Activated T-cell treated with anti-CD3 and anti-CD28 coated beads, Interleukin-2, amount 50 U/mL, for 48 hours (primary cell): ENCODE measurements around the gene PINK1.
A peak's percentile ranks its signal among the peaks of the same experiment; 100 is the strongest.
"Not testable (repeated sequence)": the region's sequence is repeated elsewhere in the genome, so short reads cannot be mapped to it uniquely, and the experiment has no call there.

Experiments used
- DNase-seq, 2 experiments: peaks; one replicate each; pipeline ENCODE4 v3.0.0-alpha.2; 2020

PINK1 gene

GRCh38 chr1:20633190-20634064 lies at the start of gene PINK1:
Gene PINK1 (plus strand): TSS chr1:20633458. CDS start chr1:20633549, 91 bp downstream.
- peak; percentile 98 to 99 for DNase-seq

GRCh38 chr1:20584890-20585289 lies 48.4 kb upstream of the PINK1 start:
- no peak for DNase-seq

- no peak for DNase-seq
These were observed 46.2 kb upstream of the PINK1 start for GRCh38 chr1:20586953-20587660.

GRCh38 chr1:20587661-20588053 lies 45.6 kb upstream of the PINK1 start:
- DNase-seq: no peak

- no peak for DNase-seq
These were observed 44.5 kb upstream of the PINK1 start, which contains the start of gene CDA for GRCh38 chr1:20588634-20589225. Gene CDA (plus strand): TSS chr1:20589097. CDS start chr1:20589130, 33 bp downstream.

GRCh38 chr1:20589331-20590278 lies 43.7 kb upstream of the PINK1 start:
- DNase-seq: no peak

DNA sequence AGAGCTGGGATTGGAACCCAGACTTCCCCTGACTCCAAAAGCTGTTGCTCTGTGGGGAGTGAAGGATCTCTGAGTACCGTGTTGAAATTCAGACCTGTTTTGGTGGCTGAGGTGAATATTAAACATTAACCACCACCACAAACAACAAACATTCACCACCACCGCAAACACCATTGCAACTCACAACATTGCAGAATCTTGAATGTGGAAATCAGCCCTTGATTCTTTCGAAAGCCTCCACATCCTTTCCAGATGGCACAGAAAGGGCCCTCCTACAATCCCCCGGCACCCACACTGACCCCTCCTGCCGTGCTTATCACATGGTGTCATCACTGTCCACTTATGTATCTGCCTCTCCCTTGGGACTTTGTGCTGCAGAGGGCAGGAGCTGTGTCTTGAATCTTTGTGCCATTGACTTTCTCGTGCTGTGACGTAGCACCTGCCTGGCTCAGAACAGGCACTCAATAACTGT lies 42.9 kb upstream of the PINK1 start:
- no peak for DNase-seq

GRCh38 chr1:20593756-20594155 lies 39.5 kb upstream of the PINK1 start:
- no peak for DNase-seq

DNA sequence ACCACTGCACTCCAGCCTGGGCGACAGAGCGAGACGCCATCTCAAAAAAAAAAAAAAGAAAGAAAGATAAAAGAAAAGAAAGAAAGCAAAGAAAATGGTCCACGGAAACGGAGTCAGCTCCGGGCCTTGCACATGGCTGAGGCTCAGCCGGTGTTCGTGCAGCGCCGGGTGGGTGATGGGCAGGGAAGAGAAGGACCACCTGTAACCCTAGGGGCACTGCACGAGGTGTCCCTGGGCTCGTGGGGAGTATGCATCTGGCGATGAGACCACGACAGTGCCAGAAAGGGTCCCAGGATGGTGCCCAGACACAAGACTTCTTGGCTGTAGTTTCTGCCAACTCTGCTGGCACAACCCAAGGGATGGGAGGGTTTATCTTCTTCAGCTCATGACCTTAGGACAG lies 38.5 kb upstream of the PINK1 start:
- DNase-seq: no peak

DNA sequence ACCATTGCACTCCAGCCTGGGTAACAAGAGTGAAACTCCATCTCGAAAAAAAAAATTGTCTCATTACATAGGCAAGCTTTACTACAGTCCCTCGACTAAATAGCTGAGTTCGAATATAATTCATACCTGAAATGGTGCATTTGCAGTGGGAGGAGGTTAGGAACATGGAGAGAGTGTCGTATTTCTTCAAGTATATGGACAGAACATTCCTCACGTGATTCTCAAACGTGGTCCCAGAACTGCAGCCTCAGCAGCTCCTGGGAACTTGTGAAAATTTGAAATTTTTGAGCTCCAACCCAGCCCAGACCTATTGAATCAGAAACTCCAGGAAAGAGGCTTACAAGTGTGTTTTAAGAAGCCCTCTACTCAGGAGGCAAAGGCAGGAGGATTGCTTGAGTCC lies 37.2 kb upstream of the PINK1 start:
- no peak for DNase-seq

GRCh38 chr1:20597650-20598049 lies 35.6 kb upstream of the PINK1 start:
- DNase-seq: no peak

DNA sequence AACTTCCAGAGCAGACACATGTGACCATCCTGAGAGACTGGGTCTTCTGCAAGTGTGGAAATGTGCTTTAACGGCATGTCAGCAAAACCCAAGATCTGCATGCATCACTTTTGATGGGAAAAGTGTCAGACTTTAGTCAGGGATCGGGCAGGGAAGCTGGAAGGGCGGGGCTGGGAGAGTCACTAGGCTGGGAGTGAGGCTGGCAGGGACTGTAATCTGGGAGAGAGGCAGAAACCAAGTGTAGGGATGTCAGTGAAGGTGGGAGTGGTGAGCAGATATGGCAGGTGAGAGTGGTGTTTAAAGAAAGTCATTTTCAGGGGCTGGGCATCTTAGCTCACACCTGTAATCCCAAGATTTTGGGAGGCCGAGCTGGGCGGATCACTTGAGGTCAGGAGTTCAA lies 33.1 kb upstream of the PINK1 start:
- no peak for DNase-seq

DNA sequence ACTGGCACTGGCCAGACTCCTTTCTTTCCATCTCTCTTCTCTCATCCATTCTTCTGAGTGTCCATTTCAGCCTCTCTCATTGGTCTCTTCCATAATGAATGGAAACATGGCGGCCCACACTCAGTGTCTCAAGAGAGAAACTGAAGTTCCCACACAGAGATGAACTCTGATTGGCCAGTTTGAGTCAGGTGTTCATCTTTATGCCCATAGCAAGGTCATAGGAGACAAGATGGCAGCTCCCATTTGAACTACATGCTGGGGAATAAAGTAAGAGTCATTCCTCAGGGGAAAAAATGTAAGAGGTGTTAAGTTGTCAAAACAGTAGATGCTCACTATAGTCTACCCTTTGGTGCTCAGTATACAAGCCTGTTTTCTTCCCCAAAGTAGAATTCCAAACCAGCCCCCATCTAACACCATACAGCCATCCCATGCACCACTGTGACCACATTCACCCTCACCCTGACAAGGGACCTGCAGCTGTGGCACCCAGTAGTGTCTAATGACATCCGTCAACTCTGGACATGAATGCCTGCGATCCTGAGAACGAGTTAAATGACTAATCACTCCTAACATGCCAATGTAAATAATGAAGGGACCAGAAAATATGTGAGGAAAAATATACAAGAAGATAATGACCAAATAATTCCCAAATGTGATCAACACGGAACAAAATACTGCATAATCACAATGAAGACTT lies 32.0 kb upstream of the PINK1 start:
- DNase-seq: no peak

DNA sequence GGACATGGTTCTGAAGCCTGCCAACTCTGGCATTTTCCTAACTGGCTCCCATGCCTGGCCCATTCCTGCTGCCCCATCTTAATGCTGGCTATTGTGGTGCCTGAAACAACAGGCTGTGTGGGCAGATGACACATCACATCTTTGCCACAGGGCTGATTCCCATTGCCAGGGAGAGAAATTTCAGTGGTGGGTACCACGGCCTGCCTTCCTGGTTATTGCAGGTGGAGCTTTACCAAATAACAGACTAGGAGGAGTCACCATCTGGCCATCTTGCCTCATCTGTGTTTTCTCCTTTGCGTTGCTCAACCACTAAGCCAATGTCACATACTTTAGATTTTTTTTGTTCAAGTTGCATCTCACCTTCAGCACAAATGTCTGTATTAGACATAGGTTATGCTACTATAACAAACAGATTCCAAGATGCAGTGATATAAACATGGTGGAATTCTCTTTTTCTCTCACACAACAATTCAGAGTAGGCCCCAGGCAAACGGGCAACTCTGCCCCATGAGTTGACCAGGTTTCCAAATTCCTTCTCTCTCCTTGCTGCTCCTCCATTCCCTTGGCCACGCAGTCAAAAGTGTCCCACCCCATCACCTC lies 30.3 kb upstream of the PINK1 start:
- no peak for DNase-seq

DNA sequence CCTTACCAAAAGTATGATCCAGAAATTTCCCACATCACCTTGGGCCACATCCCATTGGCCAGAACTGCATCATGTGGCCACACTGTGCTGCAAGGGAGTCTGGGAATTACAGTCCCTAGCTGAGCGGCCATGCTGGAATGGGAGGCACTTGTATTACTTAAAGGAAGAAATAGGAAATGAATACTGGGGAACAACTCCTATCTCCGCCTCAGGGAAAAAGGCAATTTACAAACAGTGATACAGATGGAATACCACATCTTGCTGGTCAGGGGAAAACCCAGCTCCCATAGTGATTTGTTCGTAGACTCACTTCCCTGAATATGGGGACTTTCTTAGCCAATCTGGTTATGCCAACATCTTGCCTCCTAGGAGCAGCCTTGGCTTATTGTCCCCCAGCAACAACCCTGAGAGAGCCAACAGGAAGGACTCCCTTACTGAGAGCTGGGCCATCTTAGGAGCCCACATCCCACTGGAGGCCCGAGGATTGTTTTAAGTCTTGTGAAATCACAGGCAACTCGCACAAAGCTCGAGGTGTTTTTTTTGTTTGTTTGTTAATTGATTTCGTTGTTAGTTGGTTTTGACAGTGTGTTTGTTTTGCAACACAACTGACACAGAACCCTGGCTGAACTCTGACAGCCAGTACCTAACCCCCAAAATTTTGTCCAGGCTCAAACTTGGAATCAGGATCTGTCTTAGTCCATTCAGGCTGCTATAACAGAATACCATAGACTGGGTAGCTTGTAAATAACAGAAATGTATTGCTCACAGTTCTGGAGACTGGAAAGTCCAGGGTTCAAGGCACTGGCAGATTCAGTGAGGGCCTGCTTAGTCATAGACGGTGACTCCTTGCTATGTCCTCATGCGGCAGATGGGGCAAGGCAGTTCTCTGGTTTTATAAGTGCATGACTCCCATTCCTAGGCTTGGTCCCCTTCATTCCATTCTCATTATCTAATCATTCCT lies 29.5 kb upstream of the PINK1 start:
- DNase-seq: no peak

GRCh38 chr1:20604678-20605077 lies 28.6 kb upstream of the PINK1 start:
- no peak for DNase-seq

- not testable (repeated sequence) for DNase-seq
These were observed 26.3 kb upstream of the PINK1 start for GRCh38 chr1:20606801-20607570.

DNA sequence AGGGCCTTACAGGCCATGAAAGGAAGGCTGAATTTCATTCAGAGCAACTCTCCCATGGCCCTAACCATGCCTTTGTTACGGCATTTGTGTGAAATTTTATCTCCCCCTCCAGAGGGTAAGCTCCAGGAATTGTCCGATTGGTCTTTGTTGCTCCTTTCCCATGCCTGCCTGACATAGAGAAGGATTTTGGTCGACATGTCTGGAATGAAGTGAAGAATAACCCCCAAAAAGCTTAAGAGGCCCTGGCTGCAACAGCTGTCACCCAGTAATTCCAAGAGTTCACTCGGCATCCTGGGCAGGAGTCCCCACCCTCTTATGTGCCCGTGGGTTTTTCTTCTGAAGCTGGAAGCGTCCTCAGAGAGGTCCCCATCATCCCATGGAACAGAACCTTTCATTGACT lies 23.7 kb upstream of the PINK1 start:
- DNase-seq: no peak

DNA sequence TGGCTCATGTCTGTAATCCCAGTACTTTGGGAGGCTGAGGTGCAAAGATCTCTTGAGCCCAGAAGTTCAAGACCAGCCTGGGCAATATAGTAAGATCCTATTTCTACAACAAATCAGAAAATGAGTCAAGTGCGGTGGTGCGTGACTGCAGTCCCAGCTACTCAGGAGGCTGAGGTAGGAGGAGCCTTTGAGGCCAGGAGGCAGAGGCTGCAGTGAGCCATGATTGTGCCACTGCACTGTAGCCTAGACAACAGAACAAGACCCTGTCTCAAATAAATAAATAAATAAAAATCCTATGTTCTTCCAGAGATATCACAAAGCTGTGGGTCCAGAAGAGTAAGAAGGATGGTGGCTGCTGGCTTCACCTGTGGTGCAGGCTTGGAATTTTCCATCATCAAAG lies 22.3 kb upstream of the PINK1 start:
- no peak for DNase-seq
